CD14-positive monocyte (primary cell): ENCODE results near the gene GUCY1A1. TPM values are rescaled to one million over a fixed set of nuclear protein-coding genes. Genes with fewer than 3 reads are reported as not detected.

ENCODE experiments used
- DNase-seq, 3 donors: peaks; one replicate each; pipeline ENCODE4 v3.0.0-alpha.2; 2011 to 2022
- H2AFZ ChIP-seq: 2 replicates; pipeline ENCODE4 v1.6.0; 2012; ENCODE audit warnings: mild to moderate bottlenecking, low read depth, low read length, inconsistent platforms; ENCODE audit not compliant: insufficient read depth, poor library complexity, severe bottlenecking
- H3K27ac ChIP-seq, 2 donors: 1 replicate in 1 of 2; 2 replicates in 1 of 2; pipeline ENCODE4 v1.5.1; 2012 to 2013; ENCODE audit warnings: low read length in 2 of 2, control low read depth in 1 of 2, inconsistent platforms in 1 of 2, low read depth in 1 of 2, mild to moderate bottlenecking in 1 of 2
- H3K27me3 ChIP-seq, 2 donors: one replicate each; pipeline versions ENCODE4 v1.6.0 to v1.6.1; 2011 to 2013; ENCODE audit warnings: low read length in 2 of 2; ENCODE audit not compliant: control insufficient read depth in 2 of 2, insufficient read depth in 2 of 2
- H3K36me3 ChIP-seq, 2 donors: replicated peaks in 1 of 2; 1 replicate in 1 of 2; 2 replicates in 1 of 2; pipeline versions ENCODE4 v1.5.1 to v1.6.1; 2012 to 2013; ENCODE audit warnings: low read length in 2 of 2, control low read depth in 1 of 2, inconsistent platforms in 1 of 2, mild to moderate bottlenecking in 1 of 2; ENCODE audit not compliant: insufficient read depth in 2 of 2, control insufficient read depth in 1 of 2
- H3K4me1 ChIP-seq, 2 donors: 1 replicate in 1 of 2; 2 replicates in 1 of 2; pipeline versions ENCODE4 v1.5.1 to v1.6.1; 2012 to 2013; ENCODE audit warnings: low read length in 2 of 2, control low read depth in 1 of 2, inconsistent platforms in 1 of 2, mild to moderate bottlenecking in 1 of 2, moderate library complexity in 1 of 2; ENCODE audit not compliant: insufficient read depth in 2 of 2, control insufficient read depth in 1 of 2
- H3K4me2 ChIP-seq: replicated peaks from 2 replicates; pipeline ENCODE3; 2012; ENCODE audit warnings: low read length, moderate library complexity, mild to moderate bottlenecking; ENCODE audit not compliant: poor library complexity, severe bottlenecking; ENCODE audit errors: extremely low read depth
- H3K4me3 ChIP-seq, 3 experiments: fragments of 200-600 bp in 1 of 3; sonication (generic) in 1 of 3; replicated peaks in 1 of 3; 1 replicate in 2 of 3; 2 replicates in 1 of 3; pipeline ENCODE4 v1.5.1; 2011 to 2013; ENCODE audit warnings: low read length in 3 of 3, mild to moderate bottlenecking in 3 of 3, control low read depth in 2 of 3, low read depth in 2 of 3, inconsistent platforms in 1 of 3, moderate library complexity in 1 of 3
- H3K79me2 ChIP-seq: 2 replicates; pipeline ENCODE4 v1.6.0; 2012; ENCODE audit warnings: mild to moderate bottlenecking, control low read depth, inconsistent platforms, low read length, moderate library complexity; ENCODE audit not compliant: insufficient read depth
- H3K9ac ChIP-seq: 2 replicates; pipeline ENCODE4 v1.6.0; 2017; ENCODE audit warnings: low read length, mild to moderate bottlenecking; ENCODE audit not compliant: insufficient read depth, poor library complexity, severe bottlenecking
- H3K9me3 ChIP-seq, 2 donors: replicated peaks in 1 of 2; 1 replicate in 1 of 2; 2 replicates in 1 of 2; pipeline versions ENCODE4 v1.5.1 to v1.6.1; 2012 to 2013; ENCODE audit warnings: low read length in 2 of 2, control low read depth in 1 of 2; ENCODE audit not compliant: control insufficient read depth in 1 of 2, insufficient read depth in 1 of 2
- H4K20me1 ChIP-seq: 2 replicates; pipeline ENCODE4 v1.6.0; 2012; ENCODE audit warnings: mild to moderate bottlenecking, low read length, control low read depth, moderate library complexity; ENCODE audit not compliant: insufficient read depth
- H3K27ac Mint-ChIP-seq, 7 donors: one replicate each; pipeline ENCODE4 v1.8.0; 2020; ENCODE audit warnings: mild to moderate bottlenecking in 7 of 7, mixed read lengths in 7 of 7, moderate library complexity in 6 of 7, inconsistent platforms in 2 of 7
- H3K27me3 Mint-ChIP-seq, 3 donors: one replicate each; pipeline ENCODE4 v1.8.0; 2021 to 2022; ENCODE audit warnings: low read depth in 3 of 3, mild to moderate bottlenecking in 3 of 3, mixed read lengths in 3 of 3, moderate library complexity in 3 of 3, inconsistent platforms in 1 of 3
- H3K36me3 Mint-ChIP-seq, 2 donors: one replicate each; pipeline ENCODE4 v1.8.0; 2020; ENCODE audit warnings: mixed read lengths in 2 of 2, inconsistent platforms in 1 of 2, mild to moderate bottlenecking in 1 of 2
- H3K4me1 Mint-ChIP-seq: one replicate; pipeline ENCODE4 v1.8.0; 2020; ENCODE audit warnings: mild to moderate bottlenecking, mixed read lengths
- H3K4me3 Mint-ChIP-seq, 2 donors: one replicate each; pipeline ENCODE4 v1.8.0; 2020; ENCODE audit warnings: mild to moderate bottlenecking in 2 of 2, mixed read lengths in 2 of 2, moderate library complexity in 1 of 2
- H3K9me3 Mint-ChIP-seq, 7 donors: one replicate each; pipeline ENCODE4 v1.8.0; 2020 to 2022; ENCODE audit warnings: mixed read lengths in 7 of 7, mild to moderate bottlenecking in 6 of 7, moderate library complexity in 6 of 7, inconsistent platforms in 2 of 7
- WGBS: methylation state at CpG from one replicate; pipeline ENCODE4 v1.1.5; 2013; ENCODE audit warnings: missing lambda C conversion rate; ENCODE audit not compliant: insufficient coverage; 5-methylcytosine and 5-hydroxymethylcytosine counted together
- intact Hi-C, 2 donors: fragments of 100-400 bp; cut with micrococcal nuclease; formaldehyde crosslinking; loops; one replicate each; pipeline versions ENCODE4 v1.15.0 to v1.15.1; 2023
- polyA plus RNA-seq, 3 donors: library from polyadenylated mRNA; depleted of rRNA in 1 of 3; unstranded in 2 of 3; stranded (reverse) in 1 of 3; fragments of 300-500 nt in 2 of 3; fragments of >200 nt in 1 of 3; fragmentation: Illumina TruSeq in 2 of 3; gene quantifications; 1 replicate in 2 of 3; 2 replicates in 1 of 3; pipeline ENCODE4 v1.2.3, GENCODE V29; 2012 to 2021
- TF ChIP-seq, protein P1 (sequence below): fragments of 200-600 bp; IDR thresholded peaks from one replicate; pipeline ENCODE4 v1.8.0; 2022; ENCODE audit warnings: antibody characterized with exemption, mild to moderate bottlenecking

The GUCY1A1 gene
- polyA plus RNA-seq, 3 donors = 0.88 to 1.2 (median 0.95) TPM

GRCh38 chr4:155673453-155673979 is 6.9 kb downstream of the GUCY1A1 start:
- Mint-ChIP-seq H3K27me3 (peaks cover 2 to 4% (median 2%) of the 10 kb centered on the region in 3 donors), H3K9me3 (no peaks in the 10 kb centered on the region), H3K4me1 (peaks cover 25% of the 10 kb centered on the region), H3K27ac (no peak overlapping the region), H3K36me3 (no peaks in the 10 kb centered on the region), H3K4me3 (no peak overlapping the region)
- peaks cover 22 to 25% of the 10 kb centered on the region in 2 donors for H3K4me1 ChIP-seq
- no peak overlapping the region for H3K4me3 ChIP-seq
- no peak overlapping the region for H3K4me2 ChIP-seq
- no peaks in the 10 kb centered on the region for H3K36me3 ChIP-seq
- WGBS = no CpG with 5 or more reads among the region's 3 CpGs
- no peaks in the 10 kb centered on the region for H4K20me1 ChIP-seq
- no peak overlapping the region for H3K27ac ChIP-seq
- no peak for DNase-seq
- intact Hi-C loops = loop anchor here in 1 of 2 donors (10.0 kb wide), 1 partner anchor 81 kb away; the partner anchor contains the start of gene GUCY1B1
- peaks cover 0 to 4% of the 10 kb centered on the region in 2 donors for H3K27me3 ChIP-seq
- no peak overlapping the region for H3K9ac ChIP-seq
- H3K9me3 ChIP-seq = no peaks in the 10 kb centered on the region
- H2AFZ ChIP-seq = no peak overlapping the region
- H3K79me2 ChIP-seq = no peaks in the 10 kb centered on the region
- TF ChIP-seq, protein P1, sequence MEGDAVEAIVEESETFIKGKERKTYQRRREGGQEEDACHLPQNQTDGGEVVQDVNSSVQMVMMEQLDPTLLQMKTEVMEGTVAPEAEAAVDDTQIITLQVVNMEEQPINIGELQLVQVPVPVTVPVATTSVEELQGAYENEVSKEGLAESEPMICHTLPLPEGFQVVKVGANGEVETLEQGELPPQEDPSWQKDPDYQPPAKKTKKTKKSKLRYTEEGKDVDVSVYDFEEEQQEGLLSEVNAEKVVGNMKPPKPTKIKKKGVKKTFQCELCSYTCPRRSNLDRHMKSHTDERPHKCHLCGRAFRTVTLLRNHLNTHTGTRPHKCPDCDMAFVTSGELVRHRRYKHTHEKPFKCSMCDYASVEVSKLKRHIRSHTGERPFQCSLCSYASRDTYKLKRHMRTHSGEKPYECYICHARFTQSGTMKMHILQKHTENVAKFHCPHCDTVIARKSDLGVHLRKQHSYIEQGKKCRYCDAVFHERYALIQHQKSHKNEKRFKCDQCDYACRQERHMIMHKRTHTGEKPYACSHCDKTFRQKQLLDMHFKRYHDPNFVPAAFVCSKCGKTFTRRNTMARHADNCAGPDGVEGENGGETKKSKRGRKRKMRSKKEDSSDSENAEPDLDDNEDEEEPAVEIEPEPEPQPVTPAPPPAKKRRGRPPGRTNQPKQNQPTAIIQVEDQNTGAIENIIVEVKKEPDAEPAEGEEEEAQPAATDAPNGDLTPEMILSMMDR = no peak

DNA sequence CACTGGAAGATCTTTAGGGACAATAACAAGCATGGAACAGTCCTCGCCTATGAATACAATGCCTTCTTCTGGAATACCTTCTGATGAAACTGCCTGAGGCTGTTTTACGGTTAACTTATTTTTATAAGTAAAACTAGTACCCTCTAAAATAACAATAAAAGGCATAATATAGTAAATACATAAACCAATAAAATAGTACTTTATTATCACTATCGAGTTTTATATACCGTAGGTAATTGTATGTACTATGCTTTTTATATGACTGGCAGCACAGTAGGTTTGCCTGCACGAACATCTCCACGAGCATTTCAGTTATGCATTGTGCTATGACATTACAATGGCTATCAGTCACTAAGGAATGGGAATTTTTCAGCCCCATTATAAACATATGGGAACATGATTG is 8.0 kb downstream of the GUCY1A1 start:
- no peaks in the 10 kb centered on the region for H4K20me1 ChIP-seq
- no peaks in the 10 kb centered on the region for H3K36me3 ChIP-seq
- TF ChIP-seq, protein P1 = no peak
- no peaks in the 10 kb centered on the region for H3K9me3 ChIP-seq
- no peak overlapping the region for H3K27ac ChIP-seq
- Mint-ChIP-seq H3K36me3 (no peaks in the 10 kb centered on the region), H3K4me3 (no peak overlapping the region), H3K27me3 (peaks cover 0 to 2% (median 2%) of the 10 kb centered on the region in 3 donors), H3K4me1 (peaks cover 28% of the 10 kb centered on the region), H3K27ac (no peak overlapping the region), H3K9me3 (no peaks in the 10 kb centered on the region)
- no CpG with 5 or more reads among the region's 6 CpGs for WGBS
- no peaks in the 10 kb centered on the region for H3K27me3 ChIP-seq
- H3K4me3 ChIP-seq = no peak overlapping the region
- DNase-seq = no peak
- H3K4me1 ChIP-seq = peaks cover 22 to 27% of the 10 kb centered on the region in 2 donors
- intact Hi-C loops = loop anchor here in 1 of 2 donors (10.0 kb wide), 1 partner anchor 80 kb away; the partner anchor contains the start of gene GUCY1B1
- no peak overlapping the region for H2AFZ ChIP-seq
- H3K9ac ChIP-seq = no peak overlapping the region
- no peak overlapping the region for H3K4me2 ChIP-seq
- no peaks in the 10 kb centered on the region for H3K79me2 ChIP-seq
